IMR-90 (cell line): ENCODE measurements around the gene DNM3. TPM values are rescaled to one million over a fixed set of nuclear protein-coding genes. Genes with fewer than 3 reads are reported as not detected.
"Not testable (repeated sequence)": the region's sequence is repeated elsewhere in the genome, so short reads cannot be mapped to it uniquely, and the experiment has no call there.

Experiments
- ATAC-seq: fragments of 200-7000 bp; cut with Tn5 transposase; 2 replicates; pipeline ENCODE4 v1.9.1; 2020; ENCODE audit warnings: low read depth, mild to moderate bottlenecking, moderate library complexity
- BruUV-seq: library from RNA; stranded (reverse); fragments of 400-500 nt; replicated peaks from 2 replicates; lab custom pipeline; 2021; lab: Mats Ljungman, UMichigan
- CTCF ChIA-PET: fragments of 300-600 bp; formaldehyde crosslinking; extraction: SDS; loops from one replicate; lab custom pipeline; 2021; ENCODE audit warnings: antibody characterized with exemption; lab: Yijun Ruan, JAX
- POLR2A ChIA-PET: fragments of 300-600 bp; sonication (Branson Sonifier 250); formaldehyde crosslinking; loops from one replicate; lab custom pipeline; 2022; ENCODE audit warnings: antibody characterized with exemption; ENCODE audit not compliant: unreplicated experiment; lab: Charles Lee
- DNase-seq: peaks from one replicate; pipeline ENCODE4 v3.0.0; 2013
- H2AFZ ChIP-seq: replicated peaks from 2 replicates; pipeline ENCODE3; 2013; ENCODE audit warnings: low read length, mild to moderate bottlenecking; ENCODE audit not compliant: poor library complexity
- H2AK5ac ChIP-seq: 2 replicates; pipeline ENCODE4 v1.6.1; 2013; ENCODE audit warnings: low read depth, low read length, inconsistent platforms
- H2AK9ac ChIP-seq: replicated peaks from 2 replicates; pipeline ENCODE3; 2013; ENCODE audit warnings: mild to moderate bottlenecking, low read depth, low read length, moderate library complexity; ENCODE audit not compliant: poor library complexity
- H2BK120ac ChIP-seq: 2 replicates; pipeline ENCODE4 v1.6.1; 2013; ENCODE audit warnings: low read depth, low read length, inconsistent platforms
- H2BK15ac ChIP-seq: 3 replicates; pipeline ENCODE4 v1.6.1; 2013; ENCODE audit warnings: low read depth, low read length, inconsistent platforms
- H2BK20ac ChIP-seq: 2 replicates; pipeline ENCODE4 v1.6.1; 2013; ENCODE audit warnings: low read depth, mild to moderate bottlenecking, inconsistent platforms, low read length, moderate library complexity
- H2BK5ac ChIP-seq: 2 replicates; pipeline ENCODE4 v1.6.1; 2013; ENCODE audit warnings: mild to moderate bottlenecking, low read depth, low read length, inconsistent platforms; ENCODE audit not compliant: poor library complexity, severe bottlenecking
- H3K14ac ChIP-seq: replicated peaks from 2 replicates; pipeline ENCODE4 v1.6.1; 2013; ENCODE audit warnings: low read depth, low read length, inconsistent platforms
- H3K18ac ChIP-seq: 2 replicates; pipeline ENCODE4 v1.6.1; 2013; ENCODE audit warnings: low read depth, low read length, control low read depth
- H3K23ac ChIP-seq: 2 replicates; pipeline ENCODE4 v1.6.1; 2013; ENCODE audit warnings: low read depth, low read length, inconsistent platforms
- H3K27ac ChIP-seq: 2 replicates; pipeline ENCODE4 v1.5.1; 2013; ENCODE audit warnings: mild to moderate bottlenecking, control low read depth, low read length; ENCODE audit not compliant: insufficient read depth
- H3K27me3 ChIP-seq: 2 replicates; pipeline ENCODE4 v1.6.1; 2013; ENCODE audit warnings: low read length; ENCODE audit not compliant: control insufficient read depth, insufficient read depth
- H3K36me3 ChIP-seq: 2 replicates; pipeline ENCODE4 v1.6.1; 2013; ENCODE audit warnings: low read length, mixed read lengths; ENCODE audit not compliant: control insufficient read depth, insufficient read depth
- H3K4ac ChIP-seq: 2 replicates; pipeline ENCODE4 v1.6.1; 2013; ENCODE audit warnings: low read depth, low read length, inconsistent platforms
- H3K4me1 ChIP-seq: 2 replicates; pipeline ENCODE4 v1.6.1; 2013; ENCODE audit warnings: low read length, mixed read lengths; ENCODE audit not compliant: control insufficient read depth, insufficient read depth
- H3K4me2 ChIP-seq: 2 replicates; pipeline ENCODE4 v1.6.1; 2013; ENCODE audit warnings: low read depth, mild to moderate bottlenecking, control low read depth, low read length, moderate library complexity
- H3K4me3 ChIP-seq: 2 replicates; pipeline ENCODE4 v1.5.1; 2013; ENCODE audit warnings: low read depth, mild to moderate bottlenecking, control low read depth, low read length, moderate library complexity; ENCODE audit not compliant: insufficient read depth
- H3K56ac ChIP-seq: 2 replicates; pipeline ENCODE4 v1.6.1; 2013; ENCODE audit warnings: low read length, inconsistent platforms; ENCODE audit not compliant: insufficient read depth; ENCODE audit errors: extremely low read depth
- H3K79me1 ChIP-seq, 2 experiments: 2 replicates each; pipeline ENCODE4 v1.6.1; 2013; ENCODE audit warnings: low read length in 2 of 2, inconsistent platforms in 1 of 2, low read depth in 1 of 2
- H3K9ac ChIP-seq: 2 replicates; pipeline ENCODE4 v1.6.1; 2013; ENCODE audit warnings: low read depth, low read length, control low read depth
- H3K9me1 ChIP-seq: 2 replicates; pipeline ENCODE4 v1.6.1; 2013; ENCODE audit warnings: low read length, inconsistent platforms; ENCODE audit not compliant: insufficient read depth
- H3K9me3 ChIP-seq: 2 replicates; pipeline ENCODE4 v1.6.1; 2013; ENCODE audit warnings: low read length; ENCODE audit not compliant: control insufficient read depth, insufficient read depth
- H4K20me1 ChIP-seq: 2 replicates; pipeline ENCODE4 v1.6.1; 2013; ENCODE audit warnings: low read length, inconsistent platforms; ENCODE audit not compliant: insufficient read depth
- H4K5ac ChIP-seq: 2 replicates; pipeline ENCODE4 v1.6.1; 2013; ENCODE audit warnings: mild to moderate bottlenecking, low read depth, low read length, control low read depth
- H4K8ac ChIP-seq, 2 experiments: 2 replicates each; pipeline ENCODE4 v1.6.1; 2013; ENCODE audit warnings: low read depth in 2 of 2, low read length in 2 of 2, control low read depth in 1 of 2, inconsistent platforms in 1 of 2
- H4K91ac ChIP-seq: 2 replicates; pipeline ENCODE4 v1.6.1; 2013; ENCODE audit warnings: low read depth, low read length, inconsistent platforms; ENCODE audit not compliant: insufficient read depth
- WGBS, 2 experiments: methylation state at CpG; one replicate each; pipeline versions ENCODE4 v1.1.5 to v1.1.7; 2013; ENCODE audit warnings: missing lambda C conversion rate in 2 of 2; ENCODE audit not compliant: insufficient read length in 1 of 2; ENCODE audit errors: extremely low coverage in 2 of 2; 5-methylcytosine and 5-hydroxymethylcytosine counted together
- dilution Hi-C: fragments of 300-500 bp; cut with HindIII; formaldehyde crosslinking; loops from one replicate; pipeline ENCODE4 v1.14.3; 2018; ENCODE audit warnings: low sequenced_read_pairs; ENCODE audit not compliant: unreplicated experiment
- in situ Hi-C: fragments of 300-500 bp; cut with MboI; formaldehyde crosslinking; loops from 3 replicates; pipeline ENCODE4 v1.14.3; 2019; ENCODE audit warnings: low sequenced_read_pairs, inconsistent platforms, mixed read lengths
- intact Hi-C: fragments of 100-400 bp; cut with micrococcal nuclease; formaldehyde crosslinking; loops from 2 replicates; pipeline ENCODE4 v1.10.0; 2022
- polyA plus RNA-seq, 3 experiments: library from polyadenylated mRNA; depleted of rRNA; stranded (reverse); fragments of >200 nt; gene quantifications; 2 replicates each; pipeline ENCODE4 v1.2.3, GENCODE V29; 2012; ENCODE audit warnings: low replicate concordance in 1 of 3
- total RNA-seq: library from RNA; depleted of rRNA; stranded (reverse); fragments of >200 nt; gene quantifications from 2 replicates; pipeline ENCODE4 v1.2.3, GENCODE V29; 2012

DNM3 gene
- total and polyA plus RNA-seq, 2 of the 4 experiments (the other 2 are of a cell fraction) = 0.36 TPM

GRCh38 chr1:172079859-172080258 lies 238.6 kb downstream of the DNM3 start:
- H4K8ac ChIP-seq, ATAC-seq, H2AK9ac ChIP-seq, H2BK20ac ChIP-seq, H3K4me3 ChIP-seq, H3K14ac ChIP-seq, H4K5ac ChIP-seq, H2BK5ac ChIP-seq, H3K56ac ChIP-seq, H2AFZ ChIP-seq, H3K4me1 ChIP-seq, H3K9me3 ChIP-seq, in situ Hi-C loops, H3K36me3 ChIP-seq, H3K9ac ChIP-seq, H2BK120ac ChIP-seq, H3K18ac ChIP-seq, H3K9me1 ChIP-seq, H3K27ac ChIP-seq, intact Hi-C loops, H3K23ac ChIP-seq, H3K4ac ChIP-seq, H3K27me3 ChIP-seq, DNase-seq, H4K20me1 ChIP-seq, H3K4me2 ChIP-seq, H2AK5ac ChIP-seq, dilution Hi-C loops, BruUV-seq, H3K79me1 ChIP-seq, H4K91ac ChIP-seq, H2BK15ac ChIP-seq, POLR2A ChIA-PET: not testable (repeated sequence)
- CTCF ChIA-PET = interaction anchor here (0.6 kb wide), 1 partner anchor 72 kb away, joined by 4 read pairs; no protein-coding TSS in a partner anchor
- 100% methylated on average over 1 of the region's 4 CpGs; no CpG with 5 or more reads in 1 of the 2 experiments for WGBS, 2 experiments
